Pons (tissue), 1 donor: ENCODE data around the gene TEX101.
"Not testable (repeated sequence)": the region's sequence is repeated elsewhere in the genome, so short reads cannot be mapped to it uniquely, and the experiment has no call there.

Experiments
- DNase-seq: peaks from one replicate; pipeline ENCODE4 v3.0.0-alpha.2; 2016; ENCODE audit warnings: low spot score

The TEX101 gene

DNA sequence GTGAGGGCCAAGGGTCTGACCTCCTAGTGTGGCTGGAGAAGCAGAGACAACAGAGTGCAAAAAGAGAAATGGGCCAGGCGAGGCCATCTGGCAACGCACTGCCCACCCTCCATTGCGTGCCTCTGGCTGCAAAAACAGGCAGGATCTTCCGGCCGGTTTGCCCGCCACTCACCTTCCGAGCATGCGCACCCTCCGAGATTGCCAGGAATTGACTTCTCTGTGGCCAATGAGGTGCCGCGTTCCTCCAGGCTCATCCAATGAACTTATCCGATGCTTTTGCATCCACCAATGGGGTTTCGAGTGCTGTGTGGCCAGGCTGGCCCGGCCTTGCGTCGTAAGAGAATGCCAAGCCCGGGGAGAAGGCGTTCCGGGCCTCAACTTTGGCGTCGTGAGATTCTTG lies at the start of gene TEX101:
Gene TEX101 (plus strand): TSS at position 337 of the 400 bp plus-strand sequence. CDS start 1,030 bp downstream, outside the sequence.
- no peak for DNase-seq

- not testable (repeated sequence) for DNase-seq
Measured at GRCh38 chr19:43365677-43366076, 49.0 kb upstream of the TEX101 start.

- no peak for DNase-seq
Measured at GRCh38 chr19:43367822-43368221, 46.9 kb upstream of the TEX101 start.

DNA sequence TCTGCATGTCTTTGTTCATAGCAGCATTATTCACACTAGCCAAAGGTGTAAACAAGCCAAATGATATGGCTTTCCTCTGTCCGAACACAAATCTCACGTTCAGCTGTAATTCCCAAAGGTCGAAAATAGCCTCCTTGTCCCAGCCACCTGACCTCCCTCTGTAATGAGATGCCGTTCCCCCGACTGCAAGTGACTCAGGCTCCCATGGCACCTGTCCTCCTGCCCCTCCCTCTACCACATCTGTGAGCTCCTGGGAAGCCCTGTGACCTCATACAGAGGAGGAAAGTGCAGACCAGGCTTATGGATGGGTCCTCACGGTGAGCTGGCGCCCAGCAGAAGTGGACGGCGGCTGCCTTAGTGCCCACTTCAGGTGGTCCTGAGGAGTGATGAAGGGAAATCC lies 45.8 kb upstream of the TEX101 start:
- not testable (repeated sequence) for DNase-seq

GRCh38 chr19:43371909-43372308 lies 42.8 kb upstream of the TEX101 start:
- DNase-seq = no peak

DNA sequence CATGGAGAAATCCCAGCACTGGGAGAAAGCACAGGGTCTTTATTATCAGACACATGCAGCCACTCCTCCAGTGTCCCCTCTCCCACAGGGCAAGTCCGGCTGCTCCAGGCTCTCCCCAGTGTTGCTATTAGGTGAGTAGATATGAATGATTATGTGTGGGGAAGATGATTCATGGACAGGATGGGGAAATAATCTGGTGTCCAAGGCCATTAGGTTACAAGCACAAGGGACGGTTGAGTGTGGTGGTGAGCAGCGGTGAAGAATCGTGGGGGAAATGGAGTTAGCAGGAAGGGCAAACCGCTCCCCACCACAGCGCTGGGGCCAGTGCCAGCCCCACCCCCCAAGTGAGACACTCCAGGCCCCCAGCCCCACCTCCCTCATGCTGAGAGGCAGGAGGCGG lies 42.2 kb upstream of the TEX101 start:
- no peak for DNase-seq

DNA sequence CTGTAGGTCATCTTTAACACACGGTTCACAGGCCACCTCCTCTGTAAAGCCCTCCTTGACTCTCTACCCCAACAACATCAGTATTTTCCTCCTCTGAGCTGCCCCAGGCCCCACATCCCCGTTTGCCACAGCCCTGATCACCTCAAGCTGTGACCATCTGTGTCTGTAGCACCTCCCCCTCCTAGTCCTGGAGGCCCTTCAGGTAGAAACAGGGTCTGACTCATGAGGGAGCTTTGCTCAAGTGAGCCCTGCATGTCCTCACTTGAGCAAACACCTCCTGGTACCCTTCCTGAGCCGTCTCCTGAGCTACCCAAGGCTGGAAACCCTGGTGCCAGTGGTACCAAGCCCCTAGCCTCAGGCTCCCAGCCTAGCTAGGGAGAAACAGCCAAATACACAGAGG lies 37.1 kb upstream of the TEX101 start:
- not testable (repeated sequence) for DNase-seq

GRCh38 chr19:43380008-43380407 lies 34.7 kb upstream of the TEX101 start:
- DNase-seq = no peak

GRCh38 chr19:43380771-43381386 lies 33.8 kb upstream of the TEX101 start:
- no peak for DNase-seq

DNA sequence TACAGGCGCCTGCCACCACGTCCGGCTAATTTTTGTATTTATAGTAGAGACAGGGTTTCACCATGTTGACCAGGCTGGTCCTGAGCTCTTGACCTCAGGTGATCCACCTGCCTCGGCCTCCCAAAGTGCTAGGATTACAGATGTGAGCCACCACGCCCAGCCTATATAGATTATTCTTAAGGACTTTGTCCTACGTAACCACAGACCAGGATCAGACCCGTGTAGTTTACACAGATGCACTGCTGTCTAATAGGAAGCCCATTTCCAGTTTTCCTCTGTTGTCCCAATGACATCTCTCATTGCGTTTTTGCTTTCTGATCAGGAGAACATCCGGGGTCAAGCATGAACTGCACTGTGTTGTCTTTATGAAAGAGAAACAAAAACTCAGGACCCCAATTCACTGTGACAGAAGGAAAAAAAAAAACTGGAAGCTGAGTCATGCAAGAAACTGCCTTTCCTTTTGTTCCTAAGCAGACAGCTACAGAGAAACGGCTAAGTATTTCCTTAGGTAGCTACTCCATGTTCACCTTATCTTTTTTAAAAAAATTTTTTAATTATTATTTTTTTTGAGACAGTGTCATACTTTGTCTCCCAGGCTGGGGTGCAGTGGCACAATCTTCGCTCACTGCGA lies 32.0 kb upstream of the TEX101 start:
- not testable (repeated sequence) for DNase-seq

- not testable (repeated sequence) for DNase-seq
Measured at GRCh38 chr19:43383254-43383653, 31.4 kb upstream of the TEX101 start.

GRCh38 chr19:43383759-43384158 lies 30.9 kb upstream of the TEX101 start:
- DNase-seq = not testable (repeated sequence)

DNA sequence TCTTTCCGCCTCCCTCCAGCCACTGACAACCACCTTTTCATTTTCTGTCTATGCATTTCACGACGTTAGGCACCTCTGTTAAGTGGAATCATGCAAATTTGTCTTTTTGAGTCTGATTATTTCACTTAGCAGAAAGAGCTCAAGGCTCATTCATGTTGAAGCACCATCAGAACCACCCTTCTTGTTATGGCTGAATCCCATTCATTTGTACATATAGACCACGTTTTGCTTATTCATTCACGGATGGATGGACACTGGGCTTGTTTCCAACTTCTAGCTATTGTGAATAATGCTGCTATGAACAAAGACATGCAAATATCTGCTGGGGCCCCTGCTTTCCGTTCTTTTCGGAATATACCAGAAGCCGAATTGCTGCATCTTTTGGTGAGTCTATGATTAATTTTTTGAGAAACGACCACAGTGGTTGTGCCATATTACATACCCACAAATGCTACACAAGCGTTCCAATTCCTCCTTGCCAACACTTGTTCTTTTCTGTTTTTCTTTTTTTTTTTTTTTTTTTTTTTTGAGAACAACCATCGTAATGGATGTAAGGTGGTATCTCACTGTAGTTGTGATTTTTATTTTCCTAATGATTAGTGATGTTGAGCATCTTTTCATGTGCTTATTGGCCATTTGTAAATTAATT lies 23.7 kb upstream of the TEX101 start:
- not testable (repeated sequence) for DNase-seq

DNA sequence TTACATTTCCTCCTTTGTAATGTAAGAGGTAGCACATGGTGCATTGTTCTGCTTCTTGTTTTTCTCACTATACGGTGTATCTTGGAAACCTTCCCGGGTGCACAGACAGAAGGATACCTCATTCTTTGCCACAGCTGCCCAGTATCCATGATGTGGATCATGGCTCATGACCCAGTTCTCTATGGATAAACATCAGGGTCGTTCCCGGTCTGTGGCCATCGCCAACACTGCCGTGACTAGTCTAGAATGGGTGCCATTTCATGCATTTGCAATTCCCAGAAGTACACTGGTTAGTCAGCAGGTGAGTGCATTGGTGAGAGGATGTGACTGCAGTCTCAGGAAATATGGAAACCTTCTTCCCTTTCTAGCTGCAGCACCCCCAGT lies 23.1 kb upstream of the TEX101 start:
- DNase-seq = not testable (repeated sequence)

- not testable (repeated sequence) for DNase-seq
Measured at GRCh38 chr19:43393501-43393900, 21.2 kb upstream of the TEX101 start.

DNA sequence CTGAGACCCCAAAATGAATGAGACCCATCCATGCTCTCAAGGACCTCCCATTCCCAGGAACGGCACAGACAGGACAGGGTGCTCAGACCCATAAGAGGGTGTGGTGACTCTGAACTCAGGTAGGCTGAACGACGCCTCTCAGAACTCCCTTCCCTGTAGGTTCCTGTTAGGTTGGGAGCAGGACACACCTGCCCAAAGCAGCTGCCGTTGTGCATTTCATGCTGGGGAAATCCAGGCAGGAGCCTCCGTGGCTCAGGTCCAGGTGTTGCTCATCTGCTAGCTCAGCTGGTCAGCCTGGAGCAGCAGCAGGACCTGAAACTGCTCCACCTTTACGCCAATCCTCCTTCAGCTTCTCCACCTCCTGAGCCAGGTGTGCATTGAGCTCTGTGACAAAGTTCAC lies 19.1 kb upstream of the TEX101 start:
- DNase-seq = no peak

DNA sequence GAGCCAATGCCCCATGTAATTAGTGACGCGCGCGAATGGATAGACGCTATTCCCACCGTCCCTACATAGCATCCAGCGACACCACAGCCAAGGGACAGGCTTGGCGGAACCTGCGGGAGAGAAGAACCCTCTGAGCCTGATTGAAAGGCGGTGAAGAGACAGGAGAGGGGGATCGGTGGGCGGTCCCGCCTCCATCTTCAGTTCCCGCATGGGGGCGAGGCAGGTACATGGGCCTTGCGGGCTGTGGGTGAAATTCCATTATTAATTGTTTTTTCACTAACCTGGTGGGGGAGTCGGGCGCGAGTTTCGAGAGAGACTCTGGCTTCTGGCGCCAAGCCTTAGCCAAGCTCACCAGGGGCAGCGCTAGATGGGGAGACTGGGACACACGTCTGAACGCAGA lies 8.4 kb upstream of the TEX101 start:
- DNase-seq = no peak

DNA sequence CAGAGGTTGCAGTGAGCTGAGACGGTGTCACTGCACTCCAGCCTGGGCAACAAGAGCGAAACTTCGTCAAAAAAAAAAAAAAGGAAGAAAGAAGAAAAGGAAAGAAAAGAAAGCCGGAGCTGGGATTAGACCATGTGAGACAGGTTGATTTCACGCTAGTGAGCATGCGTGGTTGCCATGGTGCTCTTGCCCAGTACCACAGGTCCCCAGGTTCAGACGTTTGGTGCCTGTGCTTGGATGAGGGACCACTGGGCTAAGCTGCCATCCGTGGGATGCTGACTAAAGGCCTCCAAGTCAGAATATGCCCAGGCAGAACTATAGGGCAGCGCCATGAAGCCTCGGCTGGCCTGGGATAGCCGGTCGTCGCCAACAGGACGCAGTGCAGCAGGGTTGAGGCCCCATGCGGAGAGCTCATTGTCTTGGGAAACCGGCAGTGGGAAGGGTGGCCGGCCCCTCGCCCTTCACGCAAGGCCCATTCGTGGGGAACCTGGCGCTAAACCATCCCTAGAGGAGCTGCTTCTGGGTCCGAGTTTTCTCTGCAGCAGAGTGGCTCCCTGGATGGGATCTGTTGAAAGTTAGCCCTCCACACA lies 7.2 kb upstream of the TEX101 start:
- DNase-seq = no peak

DNA sequence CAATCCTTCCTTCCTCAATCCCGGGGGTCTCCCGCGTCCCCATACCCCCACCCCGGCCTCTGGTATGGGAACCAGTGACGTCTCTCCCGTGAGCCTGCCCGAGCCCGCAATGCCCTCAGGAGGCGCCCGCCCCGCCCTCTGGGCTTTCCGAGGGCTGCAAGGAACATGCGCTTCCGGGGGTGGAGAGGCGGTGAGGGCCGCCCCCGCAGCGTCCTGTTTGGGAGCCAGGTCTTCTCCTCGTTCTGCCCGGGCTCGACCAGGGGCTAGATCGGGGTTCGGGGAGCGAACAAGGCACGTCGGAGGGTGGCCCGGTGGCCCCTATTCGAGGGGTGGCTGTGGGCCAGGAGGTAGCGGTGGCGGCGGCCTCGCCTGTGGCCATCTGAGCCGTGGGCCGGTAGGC lies 6.6 kb upstream of the TEX101 start:
- no peak for DNase-seq

GRCh38 chr19:43409415-43409814 lies 5.3 kb upstream of the TEX101 start:
- DNase-seq = no peak

- DNase-seq = no peak
Measured at GRCh38 chr19:43412441-43412840, 2.2 kb upstream of the TEX101 start.

DNA sequence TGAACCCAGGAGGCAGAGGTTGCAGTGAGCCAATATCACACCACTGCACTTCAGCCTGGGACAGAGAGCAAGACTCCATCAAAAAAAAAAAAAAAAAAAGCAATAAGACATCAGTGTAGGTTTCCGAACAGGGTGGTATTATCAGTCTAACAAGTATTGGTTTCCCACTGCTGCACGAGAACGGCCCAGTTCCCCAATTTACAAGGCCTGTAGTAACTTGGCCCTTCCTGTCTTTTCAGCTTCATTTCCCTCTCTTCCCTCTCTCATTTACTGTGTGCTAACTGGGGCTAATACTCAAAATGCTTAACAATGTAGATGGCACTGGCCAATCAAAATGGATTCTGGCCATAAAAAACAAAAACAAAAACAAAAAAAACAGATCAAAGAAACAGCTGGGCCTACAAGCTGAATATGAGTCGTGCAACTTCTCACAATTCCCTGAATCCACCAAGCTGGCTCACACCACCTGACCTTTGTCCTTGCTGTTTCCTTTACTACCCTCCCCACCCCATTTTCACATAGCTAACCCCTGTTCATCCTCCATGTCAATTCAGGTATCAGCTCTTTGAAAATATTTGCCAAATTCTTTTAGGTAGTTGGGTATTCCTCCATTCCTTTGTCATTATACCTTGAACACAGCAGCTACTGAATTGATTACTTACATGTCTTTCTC lies 2.4 kb downstream of the TEX101 start:
- DNase-seq = no peak
